HEK293 (cell line): ENCODE measurements around the gene PAQR9.
"Not testable (repeated sequence)": the region's sequence is repeated elsewhere in the genome, so short reads cannot be mapped to it uniquely, and the experiment has no call there.

Source experiments
- CTCF ChIA-PET: fragments of 350-600 bp; formaldehyde crosslinking; extraction: SDS; loops from one replicate; lab custom pipeline; 2021; ENCODE audit warnings: antibody characterized with exemption; lab: Yijun Ruan, JAX
- POLR2A ChIA-PET: fragments of 300-600 bp; formaldehyde crosslinking; extraction: SDS; loops from one replicate; lab custom pipeline; 2020; ENCODE audit warnings: antibody characterized with exemption, inconsistent platforms; lab: Yijun Ruan, JAX
- H3K27ac ChIP-seq: fragments of 200-500 bp; sonication (Bioruptor generic); 2 replicates; pipeline ENCODE4 v1.5.1; 2014; ENCODE audit warnings: low read depth, low read length, control low read depth, inconsistent platforms; ENCODE audit errors: extremely low read depth
- H3K36me3 ChIP-seq, 2 experiments: fragments of 200-500 bp in 1 of 2; sonication (Bioruptor generic) in 1 of 2; 1 replicate in 1 of 2; 2 replicates in 1 of 2; pipeline ENCODE4 v1.5.1; 2014 to 2017; ENCODE audit warnings: inconsistent platforms in 2 of 2, low read length in 2 of 2; ENCODE audit not compliant: control insufficient read depth in 2 of 2, insufficient read depth in 1 of 2
- H3K4me1 ChIP-seq: fragments of 200-500 bp; sonication (Bioruptor generic); 2 replicates; pipeline ENCODE4 v1.5.1; 2014; ENCODE audit warnings: mild to moderate bottlenecking, low read length, inconsistent platforms; ENCODE audit not compliant: control insufficient read depth, insufficient read depth
- H3K4me3 ChIP-seq: 2 replicates; pipeline ENCODE4 v1.5.1; 2011; ENCODE audit warnings: low read depth, mild to moderate bottlenecking, control low read depth, low read length, moderate library complexity
- H3K9me3 ChIP-seq: fragments of 200-500 bp; sonication (Bioruptor generic); 2 replicates; pipeline ENCODE4 v1.5.1; 2014; ENCODE audit warnings: low read depth, low read length, inconsistent platforms; ENCODE audit not compliant: control insufficient read depth, insufficient read depth
- FEZF1 ChIP-seq: fragments of 450-650 bp; formaldehyde crosslinking; IDR thresholded peaks from 2 replicates; pipeline ENCODE4 v1.5.1; 2016; ENCODE audit warnings: missing biosample characterization, missing genetic modification characterization
- GLIS1 ChIP-seq: fragments of 450-650 bp; formaldehyde crosslinking; IDR thresholded peaks from 2 replicates; pipeline ENCODE4 v1.5.1; 2016; ENCODE audit warnings: missing biosample characterization, missing genetic modification characterization
- PRDM1 ChIP-seq: fragments of 450-650 bp; formaldehyde crosslinking; IDR thresholded peaks from 2 replicates; pipeline ENCODE4; 2016; ENCODE audit warnings: missing biosample characterization, missing genetic modification characterization
- RBAK ChIP-seq: fragments of 450-650 bp; formaldehyde crosslinking; IDR thresholded peaks from 2 replicates; pipeline ENCODE4 v1.5.1; 2016; ENCODE audit warnings: missing biosample characterization, missing genetic modification characterization
- SCRT2 ChIP-seq: fragments of 450-650 bp; formaldehyde crosslinking; IDR thresholded peaks from 2 replicates; pipeline ENCODE4 v1.5.1; 2016; ENCODE audit warnings: missing biosample characterization, missing genetic modification characterization
- TRIM28 ChIP-seq: IDR thresholded peaks from 2 replicates; pipeline ENCODE4 v1.6.1; 2011; ENCODE audit warnings: low read length, control low read depth, borderline replicate concordance
- ZBTB1 ChIP-seq: fragments of 450-650 bp; formaldehyde crosslinking; IDR thresholded peaks from 2 replicates; pipeline ENCODE4 v1.5.1; 2016; ENCODE audit warnings: missing biosample characterization, missing genetic modification characterization
- ZBTB44 ChIP-seq: fragments of 450-650 bp; IDR thresholded peaks from 2 replicates; pipeline ENCODE4 v1.5.1; 2018; ENCODE audit warnings: missing biosample characterization, mild to moderate bottlenecking, missing genetic modification characterization
- ZNF146 ChIP-seq: fragments of 450-650 bp; formaldehyde crosslinking; IDR thresholded peaks from 2 replicates; pipeline ENCODE4 v1.5.1; 2016; ENCODE audit warnings: missing biosample characterization, missing genetic modification characterization
- ZNF280D ChIP-seq: fragments of 450-650 bp; formaldehyde crosslinking; IDR thresholded peaks from 2 replicates; pipeline ENCODE4 v1.5.1; 2016; ENCODE audit warnings: missing biosample characterization, missing genetic modification characterization
- ZNF404 ChIP-seq: fragments of 450-650 bp; formaldehyde crosslinking; IDR thresholded peaks from 2 replicates; pipeline ENCODE4 v1.5.1; 2017; ENCODE audit warnings: missing biosample characterization, missing genetic modification characterization
- ZNF488 ChIP-seq: fragments of 450-650 bp; formaldehyde crosslinking; IDR thresholded peaks from 2 replicates; pipeline ENCODE4 v1.5.1; 2016; ENCODE audit warnings: missing biosample characterization, missing genetic modification characterization
- ZNF501 ChIP-seq: fragments of 450-650 bp; formaldehyde crosslinking; IDR thresholded peaks from 2 replicates; pipeline ENCODE4 v1.5.1; 2016; ENCODE audit warnings: missing biosample characterization, missing genetic modification characterization
- ZNF654 ChIP-seq: fragments of 450-650 bp; formaldehyde crosslinking; IDR thresholded peaks from 2 replicates; pipeline ENCODE4 v1.5.1; 2016; ENCODE audit warnings: low read depth, missing biosample characterization, missing genetic modification characterization
- ZNF660 ChIP-seq: fragments of 450-650 bp; IDR thresholded peaks from 2 replicates; pipeline ENCODE4 v1.5.1; 2018; ENCODE audit warnings: missing biosample characterization, mild to moderate bottlenecking, missing genetic modification characterization
- ZNF830 ChIP-seq: fragments of 450-650 bp; IDR thresholded peaks from 2 replicates; pipeline ENCODE4 v1.5.0; 2018; ENCODE audit warnings: missing biosample characterization, missing genetic modification characterization, low read depth, mild to moderate bottlenecking, moderate library complexity
- ZXDB ChIP-seq: fragments of 450-650 bp; formaldehyde crosslinking; IDR thresholded peaks from 2 replicates; pipeline ENCODE4 v1.5.1; 2016; ENCODE audit warnings: missing biosample characterization, missing genetic modification characterization

PAQR9 gene

GRCh38 chr3:142990721-142991120, 27.2 kb upstream of the PAQR9 start (continued):
- no peak for TF ChIP-seq ZNF488

- POLR2A ChIA-PET, H3K4me1 ChIP-seq, CTCF ChIA-PET, H3K9me3 ChIP-seq, H3K4me3 ChIP-seq, H3K36me3 ChIP-seq, H3K27ac ChIP-seq: not testable (repeated sequence)
- peak; percentile 56 for TF ChIP-seq ZNF146 (tag by site-specific recombination)
Measured at GRCh38 chr3:142988826-142989225, 25.4 kb upstream of the PAQR9 start.

GRCh38 chr3:142988221-142988620, 24.7 kb upstream of the PAQR9 start:
- H3K27ac ChIP-seq, H3K36me3 ChIP-seq, POLR2A ChIA-PET, H3K9me3 ChIP-seq, H3K4me3 ChIP-seq, H3K4me1 ChIP-seq: not testable (repeated sequence)
- CTCF ChIA-PET, result interaction anchor here (1.2 to 2.6 kb wide), 2 partner anchors 86 to 159 kb away, joined by 3 to 33 read pairs; no protein-coding TSS in a partner anchor

- H3K4me1 ChIP-seq, result no peaks in the 10 kb centered on the region
- H3K9me3 ChIP-seq, result no peaks in the 10 kb centered on the region
- no peak overlapping the region for H3K27ac ChIP-seq
- H3K4me3 ChIP-seq, result no peak overlapping the region
- ChIA-PET CTCF (interaction anchor here (0.7 to 2.6 kb wide), 7 partner anchors 10 to 401 kb away, joined by 3 to 33 read pairs (median 6); no protein-coding TSS in a partner anchor), POLR2A (no interaction called here)
- TF ChIP-seq ZXDB (tag by site-specific recombination), result no peak
- TF ChIP-seq ZBTB44 (tag by site-specific recombination), result no peak
- TF ChIP-seq SCRT2 (tag by site-specific recombination), result no peak
- no peak for TF ChIP-seq RBAK (tag by site-specific recombination)
- no peaks in the 10 kb centered on the region for H3K36me3 ChIP-seq
Measured at GRCh38 chr3:142987707-142988106, 24.2 kb upstream of the PAQR9 start.

GRCh38 chr3:142987080-142987700, 23.7 kb upstream of the PAQR9 start:
- TF ChIP-seq GLIS1 (tag by site-specific recombination) (no peak), PRDM1 (0 out of 2 replicates have a peak, but pooled peaks have one; percentile 14), ZNF654 (peak; percentile 55)
- Histone ChIP-seq H3K4me3 (no peak overlapping the region), H3K9me3 (no peaks in the 10 kb centered on the region), H3K27ac (no peak overlapping the region), H3K36me3 (no peaks in the 10 kb centered on the region), H3K4me1 (no peaks in the 10 kb centered on the region)
- ChIA-PET CTCF (interaction anchor here (0.7 to 2.6 kb wide), 9 partner anchors 10 to 400 kb away, joined by 3 to 33 read pairs (median 3); no protein-coding TSS in a partner anchor), POLR2A (no interaction called here)

- H3K36me3 ChIP-seq, result no peaks in the 10 kb centered on the region
- H3K27ac ChIP-seq, result no peak overlapping the region
- no peak overlapping the region for H3K4me3 ChIP-seq
- H3K9me3 ChIP-seq, result no peaks in the 10 kb centered on the region
- no peaks in the 10 kb centered on the region for H3K4me1 ChIP-seq
- ChIA-PET POLR2A (no interaction called here), CTCF (interaction anchor here (1.1 to 1.7 kb wide), 6 partner anchors 10 to 679 kb away, joined by 3 to 7 read pairs (median 4); no protein-coding TSS in a partner anchor)
- TF ChIP-seq ZNF830, result no peak
- no peak for TF ChIP-seq ZBTB1 (tag by site-specific recombination)
- TF ChIP-seq ZNF404 (tag by site-specific recombination), result no peak
- TF ChIP-seq ZNF501 (tag by site-specific recombination), result no peak
- no peak for TF ChIP-seq ZNF280D (tag by site-specific recombination)
- TF ChIP-seq TRIM28, result no peak
- TF ChIP-seq FEZF1 (tag by site-specific recombination), result no peak
- TF ChIP-seq ZNF660 (tag by site-specific recombination), result no peak
Measured at GRCh38 chr3:142984255-142984654, 20.8 kb upstream of the PAQR9 start.
